Measurements from ENCODE around the gene TXNRD3.

TXNRD3 gene

DNA sequence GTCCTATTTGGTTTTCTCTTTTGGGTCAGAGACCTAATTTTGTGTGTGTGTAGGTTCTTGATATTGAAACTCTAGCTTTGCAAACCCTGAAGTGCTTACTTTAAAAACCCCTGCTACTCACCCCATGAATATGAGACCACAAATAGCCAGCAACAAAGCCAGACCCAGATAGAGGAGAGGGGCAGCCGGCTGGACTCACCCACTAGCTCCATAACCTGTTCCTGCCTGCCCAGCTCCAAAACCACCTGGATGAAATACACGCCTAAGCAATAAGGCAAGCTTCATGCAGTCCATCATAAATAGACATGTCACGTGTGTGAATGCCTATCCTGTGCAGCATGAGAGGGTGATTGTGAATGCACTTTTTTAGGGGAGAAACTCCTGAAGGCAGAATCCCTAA is 3.7 kb upstream of the TXNRD3 start:
- no peaks in the 10 kb centered on the region for H3K36me3 ChIP-seq (ENCODE audit: control insufficient read depth, insufficient read depth, low read length)
- H3K79me2 ChIP-seq (ENCODE audit: control insufficient read depth, insufficient read depth, low read length): no peaks in the 10 kb centered on the region
- H3K23ac ChIP-seq (ENCODE audit: low read length): no peak overlapping the region
- no peak overlapping the region for H3K56ac ChIP-seq (ENCODE audit: low read length)
- no peak overlapping the region for H3K4me3 ChIP-seq (ENCODE audit: low read length)
- no peak overlapping the region for H2BK5ac ChIP-seq (ENCODE audit: low read length)
- WGBS (ENCODE audit: extremely low coverage, insufficient coverage, low lambda C conversion rate): no CpG with 5 or more reads among the region's 3 CpGs
- no peak overlapping the region for H4K5ac ChIP-seq (ENCODE audit: low read length)
- DNase-seq: no peak
- H3K27me3 ChIP-seq (ENCODE audit: insufficient read depth, low read length, poor library complexity): no peaks in the 10 kb centered on the region
- no peak overlapping the region for H4K8ac ChIP-seq (ENCODE audit: low read depth, low read length)
- H3K4ac ChIP-seq (ENCODE audit: low read depth, low read length): no peak overlapping the region
- no peak overlapping the region for H3K18ac ChIP-seq (ENCODE audit: low read length)
- no peak overlapping the region for H2BK15ac ChIP-seq (replicated peaks; ENCODE audit: low read depth)
- H3K79me1 ChIP-seq (ENCODE audit: low read length): no peaks in the 10 kb centered on the region
- no peak overlapping the region for H2AK5ac ChIP-seq (ENCODE audit: low read length)
- H2BK120ac ChIP-seq (ENCODE audit: low read depth, low read length): no peak overlapping the region
- no peaks in the 10 kb centered on the region for H3K4me1 ChIP-seq (ENCODE audit: control insufficient read depth, low read depth, low read length)
- H3K4me2 ChIP-seq (ENCODE audit: low read length): no peak overlapping the region
- H3K27ac ChIP-seq (ENCODE audit: low read depth, low read length): no peak overlapping the region
- H3K9ac ChIP-seq (ENCODE audit: low read length): no peak overlapping the region

DNA sequence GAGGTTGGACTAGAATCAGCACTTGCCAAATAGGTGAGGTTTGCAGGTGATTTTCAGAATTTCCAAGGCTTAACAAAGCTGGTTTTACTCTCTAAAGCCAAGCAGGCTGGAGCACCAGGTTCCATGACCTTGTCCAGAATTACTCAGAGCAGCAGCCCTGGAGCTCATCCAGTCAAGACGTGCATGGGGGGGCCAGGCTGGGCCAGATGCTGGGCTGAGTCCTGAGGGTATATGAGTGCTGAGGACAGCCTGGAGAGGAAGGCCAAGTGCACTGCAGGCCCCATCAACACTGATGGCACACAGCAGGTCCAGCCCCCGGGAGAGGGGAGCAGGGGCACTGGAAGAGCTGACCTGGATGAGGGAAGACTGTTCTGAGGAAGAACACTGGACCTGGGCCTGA is 3.0 kb upstream of the TXNRD3 start:
- DNase-seq: no peak
- H3K56ac ChIP-seq (ENCODE audit: low read length): no peak overlapping the region
- H2AK5ac ChIP-seq (ENCODE audit: low read length): no peak overlapping the region
- no peak overlapping the region for H3K4ac ChIP-seq (ENCODE audit: low read depth, low read length)
- H4K8ac ChIP-seq (ENCODE audit: low read depth, low read length): no peak overlapping the region
- no peaks in the 10 kb centered on the region for H3K4me1 ChIP-seq (ENCODE audit: control insufficient read depth, low read depth, low read length)
- H3K79me2 ChIP-seq (ENCODE audit: control insufficient read depth, insufficient read depth, low read length): no peaks in the 10 kb centered on the region
- H3K18ac ChIP-seq (ENCODE audit: low read length): no peak overlapping the region
- H3K23ac ChIP-seq (ENCODE audit: low read length): no peak overlapping the region
- H2BK15ac ChIP-seq (replicated peaks; ENCODE audit: low read depth): no peak overlapping the region
- H3K36me3 ChIP-seq (ENCODE audit: control insufficient read depth, insufficient read depth, low read length): no peaks in the 10 kb centered on the region
- H3K27me3 ChIP-seq (ENCODE audit: insufficient read depth, low read length, poor library complexity): no peaks in the 10 kb centered on the region
- no peak overlapping the region for H3K9ac ChIP-seq (ENCODE audit: low read length)
- no CpG with 5 or more reads among the region's 2 CpGs for WGBS (ENCODE audit: extremely low coverage, insufficient coverage, low lambda C conversion rate)
- no peaks in the 10 kb centered on the region for H3K79me1 ChIP-seq (ENCODE audit: low read length)
- H2BK5ac ChIP-seq (ENCODE audit: low read length): no peak overlapping the region
- no peak overlapping the region for H3K4me2 ChIP-seq (ENCODE audit: low read length)
- no peak overlapping the region for H4K5ac ChIP-seq (ENCODE audit: low read length)
- H2BK120ac ChIP-seq (ENCODE audit: low read depth, low read length): no peak overlapping the region
- no peak overlapping the region for H3K27ac ChIP-seq (ENCODE audit: low read depth, low read length)
- no peak overlapping the region for H3K4me3 ChIP-seq (ENCODE audit: low read length)

DNA sequence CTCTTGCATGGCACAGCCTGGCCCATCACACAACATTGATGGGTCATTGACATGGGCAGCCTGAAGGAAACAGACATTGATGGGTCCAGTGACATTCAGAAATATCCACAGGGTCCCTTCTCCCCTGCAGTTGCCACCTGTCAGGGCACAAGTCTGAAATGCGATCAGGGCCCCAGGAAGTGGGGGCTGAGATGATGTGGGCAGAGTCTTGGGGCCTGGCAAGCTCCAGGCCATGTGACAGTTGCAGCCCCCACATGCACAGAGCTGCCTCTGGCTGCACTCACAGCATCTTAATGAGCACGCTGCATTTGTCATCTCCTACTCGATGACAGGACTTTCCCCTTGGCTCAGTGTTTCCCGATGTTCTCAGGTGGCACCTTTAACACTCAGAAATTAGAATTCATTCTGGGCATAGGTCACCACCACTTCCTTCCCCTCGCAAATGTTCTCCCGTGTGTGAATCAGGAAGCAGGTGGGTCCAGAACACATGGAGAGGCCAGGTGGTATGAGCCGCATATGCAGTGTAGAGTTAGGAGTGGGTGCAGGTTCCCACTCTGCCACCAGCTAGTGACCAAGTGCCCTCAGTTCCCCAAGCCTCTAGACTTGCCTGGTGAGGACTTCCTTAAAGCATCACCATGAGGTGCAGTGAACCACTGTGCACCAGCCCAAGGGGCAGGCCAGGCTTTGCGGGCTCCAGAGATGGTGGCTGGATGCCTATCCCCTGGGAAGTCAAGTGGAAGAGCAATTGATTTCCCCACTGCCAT is 1.6 kb upstream of the TXNRD3 start:
- H4K5ac ChIP-seq (ENCODE audit: low read length): no peak overlapping the region
- H3K18ac ChIP-seq (ENCODE audit: low read length): no peak overlapping the region
- no peaks in the 10 kb centered on the region for H3K79me2 ChIP-seq (ENCODE audit: control insufficient read depth, insufficient read depth, low read length)
- no peak overlapping the region for H4K8ac ChIP-seq (ENCODE audit: low read depth, low read length)
- H2BK15ac ChIP-seq (replicated peaks; ENCODE audit: low read depth): no peak overlapping the region
- no peak overlapping the region for H3K4me2 ChIP-seq (ENCODE audit: low read length)
- H2BK120ac ChIP-seq (ENCODE audit: low read depth, low read length): no peak overlapping the region
- no peak overlapping the region for H2AK5ac ChIP-seq (ENCODE audit: low read length)
- no peak overlapping the region for H3K23ac ChIP-seq (ENCODE audit: low read length)
- H3K56ac ChIP-seq (ENCODE audit: low read length): no peak overlapping the region
- no peaks in the 10 kb centered on the region for H3K27me3 ChIP-seq (ENCODE audit: insufficient read depth, low read length, poor library complexity)
- DNase-seq: no peak
- H3K9ac ChIP-seq (ENCODE audit: low read length): no peak overlapping the region
- WGBS (ENCODE audit: extremely low coverage, insufficient coverage, low lambda C conversion rate): no CpG with 5 or more reads among the region's 8 CpGs
- H3K4ac ChIP-seq (ENCODE audit: low read depth, low read length): no peak overlapping the region
- no peaks in the 10 kb centered on the region for H3K79me1 ChIP-seq (ENCODE audit: low read length)
- H3K36me3 ChIP-seq (ENCODE audit: control insufficient read depth, insufficient read depth, low read length): no peaks in the 10 kb centered on the region
- H2BK5ac ChIP-seq (ENCODE audit: low read length): no peak overlapping the region
- H3K4me1 ChIP-seq (ENCODE audit: control insufficient read depth, low read depth, low read length): no peaks in the 10 kb centered on the region
- no peak overlapping the region for H3K4me3 ChIP-seq (ENCODE audit: low read length)
- H3K27ac ChIP-seq (ENCODE audit: low read depth, low read length): no peak overlapping the region

DNA sequence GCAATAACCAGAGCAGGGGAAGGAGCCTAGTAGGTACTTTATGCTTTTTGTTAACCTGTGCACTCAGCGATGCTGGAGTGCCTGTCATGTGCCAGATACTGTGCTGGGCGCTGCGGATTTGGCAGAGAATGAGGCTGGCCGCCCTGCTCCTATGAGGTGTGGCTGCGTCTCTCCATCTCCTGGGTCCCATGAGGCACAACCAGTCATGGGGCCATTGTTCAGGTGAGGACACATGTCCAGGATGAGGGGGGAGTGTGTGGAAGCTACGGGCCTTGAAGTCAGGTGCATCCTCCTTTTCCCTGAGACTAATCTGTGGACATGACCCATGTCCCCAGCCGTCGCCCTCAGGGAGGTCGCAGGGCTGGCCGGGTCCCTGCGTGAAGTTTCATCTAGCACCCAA is 963 bp upstream of the TXNRD3 start:
- H4K5ac ChIP-seq (ENCODE audit: low read length): no peak overlapping the region
- no peak overlapping the region for H3K18ac ChIP-seq (ENCODE audit: low read length)
- no peaks in the 10 kb centered on the region for H3K36me3 ChIP-seq (ENCODE audit: control insufficient read depth, insufficient read depth, low read length)
- H3K4me2 ChIP-seq (ENCODE audit: low read length): no peak overlapping the region
- H3K79me1 ChIP-seq (ENCODE audit: low read length): no peaks in the 10 kb centered on the region
- no peak overlapping the region for H3K56ac ChIP-seq (ENCODE audit: low read length)
- no peak overlapping the region for H4K8ac ChIP-seq (ENCODE audit: low read depth, low read length)
- no peaks in the 10 kb centered on the region for H3K79me2 ChIP-seq (ENCODE audit: control insufficient read depth, insufficient read depth, low read length)
- H2BK120ac ChIP-seq (ENCODE audit: low read depth, low read length): no peak overlapping the region
- no peak overlapping the region for H3K23ac ChIP-seq (ENCODE audit: low read length)
- H3K4me3 ChIP-seq (ENCODE audit: low read length): no peak overlapping the region
- no CpG with 5 or more reads among the region's 11 CpGs for WGBS (ENCODE audit: extremely low coverage, insufficient coverage, low lambda C conversion rate)
- no peak overlapping the region for H3K4ac ChIP-seq (ENCODE audit: low read depth, low read length)
- no peak overlapping the region for H2BK5ac ChIP-seq (ENCODE audit: low read length)
- DNase-seq: no peak
- no peaks in the 10 kb centered on the region for H3K4me1 ChIP-seq (ENCODE audit: control insufficient read depth, low read depth, low read length)
- no peak overlapping the region for H2BK15ac ChIP-seq (replicated peaks; ENCODE audit: low read depth)
- no peaks in the 10 kb centered on the region for H3K27me3 ChIP-seq (ENCODE audit: insufficient read depth, low read length, poor library complexity)
- H3K9ac ChIP-seq (ENCODE audit: low read length): no peak overlapping the region
- H2AK5ac ChIP-seq (ENCODE audit: low read length): no peak overlapping the region
- H3K27ac ChIP-seq (ENCODE audit: low read depth, low read length): no peak overlapping the region

DNA sequence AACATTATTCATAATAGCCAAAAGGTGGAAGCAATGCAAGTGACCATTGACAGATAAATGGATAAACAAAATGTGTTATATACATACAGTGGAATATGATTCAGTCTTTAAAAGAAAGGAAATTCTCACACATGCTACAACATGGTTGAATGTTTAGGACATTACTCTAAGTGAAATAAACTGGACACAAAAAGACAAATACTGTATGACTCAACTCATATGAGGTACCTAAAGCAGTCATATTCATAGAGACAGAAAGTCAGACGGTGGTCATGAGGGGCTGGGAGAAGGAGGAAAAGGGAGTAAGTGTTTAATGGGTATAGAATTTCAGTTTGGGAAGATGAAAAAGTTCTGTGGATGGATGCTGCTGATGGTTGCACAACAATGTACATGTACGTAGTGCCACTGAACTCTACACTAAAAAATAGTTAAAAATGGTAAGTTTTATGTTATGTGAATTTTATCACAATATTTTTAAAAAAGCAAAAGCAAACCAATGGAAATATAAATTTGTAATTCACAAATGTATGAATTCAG is 5.3 kb downstream of the TXNRD3 start:
- H2AK5ac ChIP-seq (ENCODE audit: low read length): no peak overlapping the region

DNA sequence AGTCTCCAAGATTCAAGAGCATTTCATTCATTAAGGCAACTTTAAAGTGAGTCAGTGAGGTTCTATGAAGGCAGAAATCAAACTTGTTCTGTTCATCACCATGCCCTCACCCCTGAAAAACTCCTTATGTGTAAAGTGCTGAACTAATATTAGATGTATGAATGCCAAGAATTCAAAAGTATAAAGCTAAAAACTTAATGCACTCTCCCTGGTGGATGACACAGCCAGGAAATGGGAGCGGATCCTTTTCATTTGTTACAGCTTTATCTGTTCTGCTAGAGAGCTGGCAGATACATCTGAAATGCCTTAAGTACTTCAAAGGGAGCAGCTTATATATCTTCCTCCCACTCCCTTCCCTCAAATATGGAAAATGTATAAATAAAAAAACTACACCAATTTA is 8.2 kb downstream of the TXNRD3 start:
- Histone ChIP-seq H3K79me1 (ENCODE audit: low read length) (no peaks in the 10 kb centered on the region), H2BK5ac (ENCODE audit: low read length) (no peak overlapping the region), H3K27me3 (ENCODE audit: insufficient read depth, low read length, poor library complexity) (no peaks in the 10 kb centered on the region), H3K18ac (ENCODE audit: low read length) (no peak overlapping the region), H3K9ac (ENCODE audit: low read length) (no peak overlapping the region), H3K23ac (ENCODE audit: low read length) (no peak overlapping the region), H3K56ac (ENCODE audit: low read length) (no peak overlapping the region), H4K5ac (ENCODE audit: low read length) (no peak overlapping the region), H3K4me1 (ENCODE audit: control insufficient read depth, low read depth, low read length) (no peaks in the 10 kb centered on the region), H2BK15ac (replicated peaks; ENCODE audit: low read depth) (no peak overlapping the region), H2BK120ac (ENCODE audit: low read depth, low read length) (no peak overlapping the region), H3K27ac (ENCODE audit: low read depth, low read length) (no peak overlapping the region), H4K8ac (ENCODE audit: low read depth, low read length) (no peak overlapping the region), H3K4me2 (ENCODE audit: low read length) (no peak overlapping the region), H3K4ac (ENCODE audit: low read depth, low read length) (no peak overlapping the region), H3K36me3 (ENCODE audit: control insufficient read depth, insufficient read depth, low read length) (no peaks in the 10 kb centered on the region), H3K79me2 (ENCODE audit: control insufficient read depth, insufficient read depth, low read length) (no peaks in the 10 kb centered on the region), H3K4me3 (ENCODE audit: low read length) (no peak overlapping the region), H2AK5ac (ENCODE audit: low read length) (no peak overlapping the region)
- no peak for DNase-seq
- no CpG with 5 or more reads among the region's 1 CpG for WGBS (ENCODE audit: extremely low coverage, insufficient coverage, low lambda C conversion rate)

More for the DNA sequence above, 5.3 kb downstream of the TXNRD3 start:
- Histone ChIP-seq H3K79me1 (ENCODE audit: low read length) (no peaks in the 10 kb centered on the region), H3K4ac (ENCODE audit: low read depth, low read length) (no peak overlapping the region), H3K23ac (ENCODE audit: low read length) (no peak overlapping the region), H2BK5ac (ENCODE audit: low read length) (no peak overlapping the region), H3K56ac (ENCODE audit: low read length) (no peak overlapping the region), H3K4me3 (ENCODE audit: low read length) (no peak overlapping the region), H3K4me2 (ENCODE audit: low read length) (no peak overlapping the region), H3K36me3 (ENCODE audit: control insufficient read depth, insufficient read depth, low read length) (no peaks in the 10 kb centered on the region), H2BK120ac (ENCODE audit: low read depth, low read length) (no peak overlapping the region), H3K27ac (ENCODE audit: low read depth, low read length) (no peak overlapping the region), H3K9ac (ENCODE audit: low read length) (no peak overlapping the region), H2BK15ac (replicated peaks; ENCODE audit: low read depth) (no peak overlapping the region), H4K8ac (ENCODE audit: low read depth, low read length) (no peak overlapping the region), H3K27me3 (ENCODE audit: insufficient read depth, low read length, poor library complexity) (no peaks in the 10 kb centered on the region), H3K4me1 (ENCODE audit: control insufficient read depth, low read depth, low read length) (no peaks in the 10 kb centered on the region), H4K5ac (ENCODE audit: low read length) (no peak overlapping the region), H3K18ac (ENCODE audit: low read length) (no peak overlapping the region), H3K79me2 (ENCODE audit: control insufficient read depth, insufficient read depth, low read length) (no peaks in the 10 kb centered on the region)
- no peak for DNase-seq
- no CpG with 5 or more reads among the region's 2 CpGs for whole genome bisulfite sequencing (ENCODE audit: extremely low coverage, insufficient coverage, low lambda C conversion rate)

Data from mesendoderm (in vitro differentiated cells).